Kasumi-1 (cell line): Measurements from ENCODE around the gene GABRQ.
"Not testable (repeated sequence)": the region's sequence is repeated elsewhere in the genome, so short reads cannot be mapped to it uniquely, and the experiment has no call there.

Experiments used
- DNase-seq, 2 experiments: peaks; one replicate each; lab custom pipeline; 2025; lab: John Stamatoyannopoulos, UW

Gene GABRQ

DNA sequence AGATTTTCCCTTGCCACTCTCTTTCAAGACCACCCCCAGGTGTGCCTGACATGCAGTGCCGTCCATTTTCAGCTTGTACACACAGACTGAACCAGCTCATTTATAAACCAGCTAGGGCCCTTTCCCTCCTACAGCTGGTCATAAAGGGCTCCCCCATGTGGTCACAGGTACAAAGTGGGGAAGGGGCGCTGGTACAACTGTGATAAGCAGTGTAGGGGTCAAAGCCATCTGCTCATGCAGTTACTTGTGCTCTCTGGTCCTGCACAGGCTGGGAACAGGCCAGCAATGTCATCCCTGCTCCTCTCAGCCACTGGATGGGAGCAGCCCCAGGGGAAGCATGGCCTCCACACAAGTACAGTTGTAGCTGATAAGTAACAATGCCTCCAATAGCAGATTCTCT lies 20.6 kb downstream of the GABRQ start:
- DNase-seq: no peak

DNA sequence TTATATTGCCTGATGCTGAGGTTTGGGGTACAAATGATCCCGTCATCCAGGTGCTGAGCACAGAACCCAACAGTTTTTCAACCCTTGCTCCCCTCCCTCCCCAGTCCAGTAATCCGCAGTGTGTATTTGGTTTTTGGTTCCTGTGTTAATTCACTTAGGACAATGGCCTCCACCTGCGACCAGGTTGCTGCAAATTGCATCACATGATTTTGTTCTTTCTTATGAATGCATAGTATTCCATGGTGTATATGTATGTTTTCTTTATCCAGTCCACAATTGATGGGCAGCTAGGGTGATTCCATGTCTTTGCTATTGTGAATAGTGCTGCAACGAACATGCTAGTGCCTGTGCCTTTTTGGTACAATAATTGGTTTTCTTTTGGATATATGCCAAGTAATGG lies 25.4 kb downstream of the GABRQ start:
- DNase-seq: no peak

DNA sequence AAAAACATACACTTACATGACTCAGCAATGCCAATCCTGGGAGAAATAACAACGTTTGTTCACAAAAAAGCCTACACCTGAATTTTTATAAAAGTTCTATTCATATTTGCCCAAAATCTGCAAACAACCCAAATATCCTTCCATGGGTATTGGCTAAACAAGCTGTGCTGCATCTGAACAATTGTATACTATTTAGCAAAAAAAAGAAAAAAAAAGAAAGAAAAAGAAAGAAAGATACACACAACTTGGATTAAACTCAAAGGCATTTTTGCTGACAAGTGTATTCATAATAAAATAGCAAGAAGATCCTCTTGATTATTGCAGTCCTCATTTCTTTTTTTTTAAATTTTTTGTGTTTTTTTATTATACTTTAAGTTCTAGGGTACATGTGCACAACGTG lies 36.4 kb downstream of the GABRQ start:
- no peak for DNase-seq

DNA sequence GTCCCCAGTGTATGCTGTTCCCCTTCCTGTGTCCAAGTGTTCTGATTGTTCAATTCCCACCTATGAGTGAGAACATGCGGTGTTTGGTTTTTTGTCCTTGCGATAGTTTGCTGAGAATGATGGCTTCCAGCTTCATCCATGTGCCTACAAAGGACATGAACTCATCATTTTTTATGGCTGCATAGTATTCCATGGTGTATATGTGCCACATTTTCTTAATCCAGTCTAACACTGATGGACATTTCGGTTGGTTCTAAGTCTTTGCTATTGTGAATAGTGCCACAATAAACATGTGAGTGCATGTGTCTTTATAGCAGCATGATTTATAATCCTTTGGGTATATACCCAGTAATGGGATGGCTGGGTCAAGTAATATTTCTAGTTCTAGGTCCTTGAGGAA lies 37.0 kb downstream of the GABRQ start:
- not testable (repeated sequence) for DNase-seq

DNA sequence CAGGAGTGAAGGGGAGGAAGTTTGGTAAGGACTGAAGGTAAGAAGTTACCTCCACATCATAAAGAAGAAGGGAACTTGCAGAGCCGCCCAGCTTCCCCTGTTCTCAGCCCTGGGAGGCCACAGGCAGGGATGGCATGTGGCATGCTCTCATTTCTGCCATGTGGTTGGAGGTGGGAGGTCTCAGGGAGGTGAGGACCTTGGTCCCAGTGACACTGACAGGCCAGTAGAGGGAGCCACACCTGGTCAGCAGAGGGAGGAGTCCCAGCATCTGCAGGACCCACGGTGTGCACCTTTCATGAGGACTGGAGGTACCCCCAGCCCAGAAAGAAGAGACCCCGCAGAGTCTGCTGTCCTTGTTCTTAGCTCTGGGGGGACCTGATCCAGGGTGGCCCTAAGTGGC lies 43.3 kb downstream of the GABRQ start:
- not testable (repeated sequence) for DNase-seq

DNA sequence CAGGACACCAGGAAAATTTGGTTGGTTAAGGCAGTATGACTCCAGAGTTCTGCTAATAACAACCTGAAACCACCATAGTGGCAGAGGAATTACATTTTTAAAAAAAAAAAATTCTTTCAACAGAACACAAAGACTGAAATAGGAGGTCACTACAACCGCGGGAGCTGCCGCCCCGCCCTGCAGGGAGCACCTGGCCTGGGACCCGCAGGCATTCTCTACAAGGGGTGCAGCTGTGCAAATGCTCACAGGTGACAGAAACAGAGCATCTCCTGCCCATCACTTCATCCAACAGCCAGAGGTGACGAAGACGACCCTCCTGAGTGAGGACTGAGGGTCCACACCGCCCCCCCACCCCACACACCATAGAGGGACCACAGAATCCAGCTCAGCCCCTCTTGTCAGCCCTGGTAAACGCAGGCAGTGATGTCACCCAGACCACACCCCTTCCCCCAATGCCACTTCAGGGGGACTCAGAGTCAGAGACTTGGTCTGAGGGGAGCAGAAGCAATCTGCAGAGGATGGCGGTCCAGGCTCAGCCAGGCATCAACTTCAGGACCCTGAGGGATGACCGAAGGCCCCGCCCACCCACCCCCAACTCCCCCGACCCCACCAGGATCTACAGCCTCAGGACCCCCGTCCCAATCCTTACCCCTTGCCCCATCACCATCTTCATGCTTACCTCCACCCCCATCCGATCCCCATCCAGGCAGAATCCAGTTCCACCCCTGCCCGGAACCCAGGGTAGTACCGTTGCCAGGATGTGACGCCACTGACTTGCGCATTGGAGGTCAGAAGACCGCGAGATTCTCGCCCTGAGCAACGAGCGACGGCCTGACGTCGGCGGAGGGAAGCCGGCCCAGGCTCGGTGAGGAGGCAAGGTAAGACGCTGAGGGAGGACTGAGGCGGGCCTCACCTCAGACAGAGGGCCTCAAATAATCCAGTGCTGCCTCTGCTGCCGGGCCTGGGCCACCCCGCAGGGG lies 60.5 kb downstream of the GABRQ start, which contains the start of gene MAGEA3:
Gene MAGEA3, plus strand, starts transcription at position 843 of the 980 bp plus-strand sequence. CDS start 2,039 bp downstream, outside the sequence.
- not testable (repeated sequence) for DNase-seq

DNA sequence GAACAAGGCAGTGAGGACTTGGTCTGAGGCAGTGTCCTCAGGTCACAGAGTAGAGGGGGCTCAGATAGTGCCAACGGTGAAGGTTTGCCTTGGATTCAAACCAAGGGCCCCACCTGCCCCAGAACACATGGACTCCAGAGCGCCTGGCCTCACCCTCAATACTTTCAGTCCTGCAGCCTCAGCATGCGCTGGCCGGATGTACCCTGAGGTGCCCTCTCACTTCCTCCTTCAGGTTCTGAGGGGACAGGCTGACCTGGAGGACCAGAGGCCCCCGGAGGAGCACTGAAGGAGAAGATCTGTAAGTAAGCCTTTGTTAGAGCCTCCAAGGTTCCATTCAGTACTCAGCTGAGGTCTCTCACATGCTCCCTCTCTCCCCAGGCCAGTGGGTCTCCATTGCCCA lies 62.7 kb downstream of the GABRQ start:
- DNase-seq: not testable (repeated sequence)

DNA sequence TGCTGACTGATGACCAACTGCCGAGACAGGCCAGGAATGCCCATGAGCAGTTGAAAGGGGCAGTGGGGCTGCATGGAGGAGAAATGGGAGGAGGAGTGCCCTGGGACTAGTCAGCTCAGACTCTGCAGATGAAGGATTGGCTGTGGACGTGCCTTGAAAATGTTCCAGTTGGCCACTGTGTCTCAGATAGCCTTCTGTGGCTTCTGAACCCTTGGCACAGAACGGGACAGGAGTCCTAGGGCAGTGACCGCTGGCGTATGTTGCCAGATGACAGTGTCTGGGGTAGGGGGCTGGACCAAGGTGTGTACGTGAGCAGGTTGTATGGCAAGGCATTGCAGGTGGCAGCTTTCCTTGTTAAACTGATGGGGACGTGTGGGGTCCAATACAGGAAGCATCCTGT lies 68.8 kb downstream of the GABRQ start:
- DNase-seq: not testable (repeated sequence)
